Esophagus (tissue), 2 donors: ENCODE data around the gene LPCAT3. TPM values are rescaled to one million over a fixed set of nuclear protein-coding genes. Genes with fewer than 3 reads are reported as not detected.

ENCODE experiments used
- H3K27ac ChIP-seq, 2 donors: one replicate each; pipeline ENCODE4 v1.5.1; 2013; ENCODE audit warnings: low read depth in 2 of 2, mild to moderate bottlenecking in 2 of 2, inconsistent platforms in 1 of 2, low read length in 1 of 2, moderate library complexity in 1 of 2
- H3K27me3 ChIP-seq, 2 donors: one replicate each; pipeline ENCODE4 v1.6.1; 2013; ENCODE audit warnings: low read length in 2 of 2, control low read depth in 1 of 2, mild to moderate bottlenecking in 1 of 2; ENCODE audit not compliant: insufficient read depth in 2 of 2, control insufficient read depth in 1 of 2
- H3K36me3 ChIP-seq, 2 donors: one replicate each; pipeline ENCODE4 v1.6.1; 2013; ENCODE audit warnings: low read length in 1 of 2; ENCODE audit not compliant: control insufficient read depth in 2 of 2, insufficient read depth in 2 of 2
- H3K4me1 ChIP-seq, 2 donors: one replicate each; pipeline ENCODE4 v1.6.1; 2013; ENCODE audit warnings: low read length in 1 of 2; ENCODE audit not compliant: control insufficient read depth in 2 of 2, insufficient read depth in 2 of 2
- H3K4me3 ChIP-seq, 2 donors: one replicate each; pipeline ENCODE4 v1.5.1; 2013; ENCODE audit warnings: low read length in 2 of 2, mild to moderate bottlenecking in 2 of 2, low read depth in 1 of 2, moderate library complexity in 1 of 2
- H3K9me3 ChIP-seq, 2 donors: one replicate each; pipeline ENCODE4 v1.6.1; 2013; ENCODE audit warnings: mild to moderate bottlenecking in 2 of 2, low read depth in 1 of 2, low read length in 1 of 2, moderate library complexity in 1 of 2; ENCODE audit not compliant: control insufficient read depth in 2 of 2, insufficient read depth in 1 of 2
- WGBS, 2 donors: extraction: QIAGEN DNeasy Blood & Tissue Kit; methylation state at CpG; one replicate each; pipeline ENCODE4 v1.1.7; 2013; 5-methylcytosine and 5-hydroxymethylcytosine counted together
- polyA plus RNA-seq, 2 donors: library from polyadenylated mRNA; stranded (reverse); fragments of 200-250 nt; gene quantifications; one replicate each; pipeline ENCODE4 v1.2.3, GENCODE V29; 2013
- donor health status: healthy with polysubstance abuse.
- donor health status: Bipolar disorder and iron deficiency.

LPCAT3 gene
- polyA plus RNA-seq, 2 donors: 15.7 to 27.0 TPM

GRCh38 chr12:6975297-6976032, 42.8 kb downstream of the LPCAT3 start:
- H3K27me3 ChIP-seq: no peaks in the 10 kb centered on the region

GRCh38 chr12:6974180-6974579, 44.1 kb downstream of the LPCAT3 start:
- Histone ChIP-seq H3K36me3 (peaks cover 27 to 29% of the 10 kb centered on the region in 2 donors), H3K4me3 (no peak overlapping the region), H3K4me1 (peaks cover 0 to 12% of the 10 kb centered on the region in 2 donors), H3K9me3 (no peaks in the 10 kb centered on the region), H3K27me3 (no peaks in the 10 kb centered on the region), H3K27ac (no peak overlapping the region)
- WGBS, 2 donors: 91 to 93% methylated on average over 6 of the region's 6 CpGs

More at GRCh38 chr12:6975297-6976032, 42.8 kb downstream of the LPCAT3 start:
- H3K27ac ChIP-seq: no peak overlapping the region
- H3K4me1 ChIP-seq: peaks cover 0 to 16% of the 10 kb centered on the region in 2 donors
- no peak overlapping the region for H3K4me3 ChIP-seq
- peaks cover 27 to 29% of the 10 kb centered on the region in 2 donors for H3K36me3 ChIP-seq
- no peaks in the 10 kb centered on the region for H3K9me3 ChIP-seq
- 73 to 79% methylated on average over 2 of the region's 2 CpGs for WGBS, 2 donors

- H3K4me3 ChIP-seq: peak overlapping the region; percentile 70 to 95
- no peaks in the 10 kb centered on the region for H3K27me3 ChIP-seq
- H3K4me1 ChIP-seq: no peaks in the 10 kb centered on the region
- H3K9me3 ChIP-seq: no peaks in the 10 kb centered on the region
- H3K36me3 ChIP-seq: peaks cover 21 to 28% of the 10 kb centered on the region in 2 donors
- 0% methylated on average over 27 to 31 of the region's 31 CpGs for WGBS, 2 donors
- peak overlapping the region; percentile 72 to 88 for H3K27ac ChIP-seq
These were observed 48.2 kb downstream of the LPCAT3 start for GRCh38 chr12:6970096-6970527.

GRCh38 chr12:6968426-6968825, 49.9 kb downstream of the LPCAT3 start:
- Histone ChIP-seq H3K4me1 (peaks cover 0 to 4% of the 10 kb centered on the region in 2 donors), H3K9me3 (no peaks in the 10 kb centered on the region), H3K27me3 (no peaks in the 10 kb centered on the region), H3K36me3 (peaks cover 16 to 19% of the 10 kb centered on the region in 2 donors), H3K27ac (no peak overlapping the region), H3K4me3 (no peak overlapping the region)
- 64 to 72% methylated on average over 9 of the region's 9 CpGs for WGBS, 2 donors

GRCh38 chr12:6967651-6968100, 50.6 kb downstream of the LPCAT3 start:
- H3K4me1 ChIP-seq: peaks cover 0 to 4% of the 10 kb centered on the region in 2 donors
- H3K36me3 ChIP-seq: peaks cover 16 to 19% of the 10 kb centered on the region in 2 donors
- peak overlapping the region in 1 of 2 donors; percentile 45 for H3K27ac ChIP-seq
- no peak overlapping the region for H3K4me3 ChIP-seq
- 65 to 72% methylated on average over 10 of the region's 10 CpGs for WGBS, 2 donors
- H3K9me3 ChIP-seq: no peaks in the 10 kb centered on the region
- no peaks in the 10 kb centered on the region for H3K27me3 ChIP-seq

GRCh38 chr12:6966351-6966750, 51.9 kb downstream of the LPCAT3 start:
- Histone ChIP-seq H3K27ac (no peak overlapping the region), H3K9me3 (no peaks in the 10 kb centered on the region), H3K36me3 (peaks cover 16 to 19% of the 10 kb centered on the region in 2 donors), H3K27me3 (no peaks in the 10 kb centered on the region), H3K4me3 (no peak overlapping the region), H3K4me1 (peaks cover 3 to 4% of the 10 kb centered on the region in 2 donors)
- 68 to 69% methylated on average over 7 of the region's 7 CpGs for WGBS, 2 donors

- WGBS, 2 donors: 54 to 67% methylated on average over 4 of the region's 4 CpGs
- H3K27ac ChIP-seq: peak overlapping the region in 1 of 2 donors; percentile 96
- H3K4me3 ChIP-seq: no peak overlapping the region
- no peaks in the 10 kb centered on the region for H3K9me3 ChIP-seq
- peaks cover 16 to 19% of the 10 kb centered on the region in 2 donors for H3K36me3 ChIP-seq
- H3K27me3 ChIP-seq: no peaks in the 10 kb centered on the region
- peaks cover 3 to 10% of the 10 kb centered on the region in 2 donors for H3K4me1 ChIP-seq
These were observed 52.6 kb downstream of the LPCAT3 start for GRCh38 chr12:6965714-6966113.

- H3K36me3 ChIP-seq: peaks cover 16 to 20% of the 10 kb centered on the region in 2 donors
- 14 to 17% methylated on average over 12 of the region's 12 CpGs for WGBS, 2 donors
- no peaks in the 10 kb centered on the region for H3K9me3 ChIP-seq
- H3K27ac ChIP-seq: peak overlapping the region; percentile 96
- H3K4me1 ChIP-seq: peaks cover 3 to 15% of the 10 kb centered on the region in 2 donors
- no peaks in the 10 kb centered on the region for H3K27me3 ChIP-seq
- H3K4me3 ChIP-seq: peak overlapping the region; percentile 64 to 89
These were observed 53.1 kb downstream of the LPCAT3 start for GRCh38 chr12:6965026-6965661.

- 34 to 48% methylated on average over 8 of the region's 8 CpGs for WGBS, 2 donors
- Histone ChIP-seq H3K4me1 (peaks cover 3 to 17% of the 10 kb centered on the region in 2 donors), H3K36me3 (peaks cover 16 to 20% of the 10 kb centered on the region in 2 donors), H3K4me3 (peak overlapping the region; percentile 64 to 89), H3K9me3 (no peaks in the 10 kb centered on the region), H3K27ac (peak overlapping the region; percentile 96), H3K27me3 (no peaks in the 10 kb centered on the region)
These were observed 53.7 kb downstream of the LPCAT3 start for GRCh38 chr12:6964605-6965025.
